GM12878 (cell line): ENCODE results near the gene UNC93A.
"Not testable (repeated sequence)": the region's sequence is repeated elsewhere in the genome, so short reads cannot be mapped to it uniquely, and the experiment has no call there.

Source experiments
- NR2C2 ChIP-seq: IDR thresholded peaks from 2 replicates; pipeline ENCODE4 v1.6.1; 2011; ENCODE audit warnings: borderline replicate concordance, low read depth; ENCODE audit not compliant: control insufficient read depth, insufficient read length
- POLR2AphosphoS5 ChIP-seq: IDR thresholded peaks from 2 replicates; pipeline ENCODE4 v1.6.1; 2011; ENCODE audit warnings: mild to moderate bottlenecking, low read length, inconsistent platforms
- SREBF2 ChIP-seq: IDR thresholded peaks from 2 replicates; pipeline ENCODE4 v1.6.1; 2012; ENCODE audit warnings: mild to moderate bottlenecking, low read length
- TF ChIP-seq, protein P1 (sequence below): IDR thresholded peaks from 2 replicates; pipeline ENCODE4 v1.6.1; 2012; ENCODE audit warnings: low read depth, low read length, improper control_type of control experiment

DNA sequence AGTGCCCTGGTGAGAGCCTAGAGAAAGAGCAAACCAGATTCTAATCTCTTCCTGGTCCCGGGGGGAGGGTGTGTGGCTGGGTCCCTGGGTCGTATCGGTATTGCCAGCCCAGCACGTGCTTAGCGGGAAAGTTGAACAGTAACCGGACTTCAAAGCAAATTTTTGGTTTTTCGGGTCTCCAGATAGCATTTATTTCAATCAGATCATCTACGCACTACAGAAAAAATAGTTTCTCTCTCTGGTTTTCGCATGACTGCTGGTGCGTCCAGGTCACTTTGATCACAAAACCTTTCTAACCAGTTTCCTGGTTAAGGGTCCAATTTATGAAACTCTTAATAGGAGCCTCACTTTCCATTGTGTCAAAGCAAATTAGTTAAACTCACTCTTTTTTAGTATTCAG, 27.7 kb downstream of the UNC93A start:
- TF ChIP-seq NR2C2, SREBF2, POLR2AphosphoS5: not testable (repeated sequence)
- TF ChIP-seq, protein P1, sequence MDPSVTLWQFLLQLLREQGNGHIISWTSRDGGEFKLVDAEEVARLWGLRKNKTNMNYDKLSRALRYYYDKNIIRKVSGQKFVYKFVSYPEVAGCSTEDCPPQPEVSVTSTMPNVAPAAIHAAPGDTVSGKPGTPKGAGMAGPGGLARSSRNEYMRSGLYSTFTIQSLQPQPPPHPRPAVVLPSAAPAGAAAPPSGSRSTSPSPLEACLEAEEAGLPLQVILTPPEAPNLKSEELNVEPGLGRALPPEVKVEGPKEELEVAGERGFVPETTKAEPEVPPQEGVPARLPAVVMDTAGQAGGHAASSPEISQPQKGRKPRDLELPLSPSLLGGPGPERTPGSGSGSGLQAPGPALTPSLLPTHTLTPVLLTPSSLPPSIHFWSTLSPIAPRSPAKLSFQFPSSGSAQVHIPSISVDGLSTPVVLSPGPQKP = not testable (repeated sequence)
